Karpas-422 (cell line): ENCODE measurements around the gene CAMK1G. TPM values are rescaled to one million over a fixed set of nuclear protein-coding genes. Genes with fewer than 3 reads are reported as not detected.

ENCODE experiments used
- DNase-seq: peaks from one replicate; pipeline ENCODE4 v3.0.0-alpha.2; 2015
- H2AFZ ChIP-seq: fragments of 200-600 bp; sonication (generic); 2 replicates; pipeline ENCODE4 v1.6.1; 2014; ENCODE audit warnings: antibody characterized with exemption, low read length, mixed read lengths
- H3K27ac ChIP-seq: fragments of 200-600 bp; sonication (generic); 2 replicates; pipeline ENCODE4 v1.5.1; 2014; ENCODE audit warnings: mild to moderate bottlenecking, low read length, moderate library complexity
- H3K27me3 ChIP-seq: fragments of 200-600 bp; sonication (generic); 2 replicates; pipeline ENCODE4 v1.6.1; 2014; ENCODE audit warnings: low read length, mixed read lengths
- H3K36me3 ChIP-seq: fragments of 200-600 bp; sonication (generic); 2 replicates; pipeline ENCODE4 v1.6.1; 2014; ENCODE audit warnings: low read length, mixed read lengths; ENCODE audit not compliant: insufficient read depth
- H3K4me1 ChIP-seq: fragments of 200-600 bp; sonication (generic); 2 replicates; pipeline ENCODE4 v1.6.1; 2014; ENCODE audit warnings: mild to moderate bottlenecking, low read length, mixed read lengths
- H3K4me2 ChIP-seq: fragments of 200-600 bp; sonication (generic); 2 replicates; pipeline ENCODE4 v1.6.1; 2014; ENCODE audit warnings: low read length, low read depth, mild to moderate bottlenecking; ENCODE audit not compliant: poor library complexity, severe bottlenecking
- H3K4me3 ChIP-seq: fragments of 200-600 bp; sonication (generic); 2 replicates; pipeline ENCODE4 v1.5.1; 2014; ENCODE audit warnings: mild to moderate bottlenecking, antibody characterized with exemption, low read length, mixed read lengths
- H3K79me2 ChIP-seq: fragments of 200-600 bp; sonication (generic); 2 replicates; pipeline ENCODE4 v1.6.1; 2014; ENCODE audit warnings: mild to moderate bottlenecking, low read length, mixed read lengths
- H3K9ac ChIP-seq: fragments of 200-600 bp; sonication (generic); 2 replicates; pipeline ENCODE4 v1.6.0; 2014; ENCODE audit warnings: low read length
- H3K9me2 ChIP-seq: fragments of 200-600 bp; sonication (generic), shearing (Covaris generic); replicated peaks from 2 replicates; pipeline ENCODE4 v1.6.0; 2014; ENCODE audit warnings: mild to moderate bottlenecking, low read length, moderate library complexity; ENCODE audit not compliant: insufficient read depth
- H3K9me3 ChIP-seq: fragments of 300-700, 200-600 bp; sonication (generic); 2 replicates; pipeline ENCODE4 v1.6.1; 2014; ENCODE audit warnings: low read length, mixed read lengths
- H4K20me1 ChIP-seq: fragments of 200-600 bp; sonication (generic); 2 replicates; pipeline ENCODE4 v1.6.1; 2014; ENCODE audit warnings: mild to moderate bottlenecking, antibody characterized with exemption, low read length, low read depth; ENCODE audit not compliant: insufficient read depth
- total RNA-seq: library from RNA; depleted of rRNA; stranded (reverse); fragments of >200 nt; shearing (Covaris generic); gene quantifications from 2 replicates; pipeline ENCODE4 v1.2.3, GENCODE V29; 2014; ENCODE audit warnings: low replicate concordance

Gene CAMK1G
- total RNA-seq, 1 experiment from 2014 or later, result not detected

DNA sequence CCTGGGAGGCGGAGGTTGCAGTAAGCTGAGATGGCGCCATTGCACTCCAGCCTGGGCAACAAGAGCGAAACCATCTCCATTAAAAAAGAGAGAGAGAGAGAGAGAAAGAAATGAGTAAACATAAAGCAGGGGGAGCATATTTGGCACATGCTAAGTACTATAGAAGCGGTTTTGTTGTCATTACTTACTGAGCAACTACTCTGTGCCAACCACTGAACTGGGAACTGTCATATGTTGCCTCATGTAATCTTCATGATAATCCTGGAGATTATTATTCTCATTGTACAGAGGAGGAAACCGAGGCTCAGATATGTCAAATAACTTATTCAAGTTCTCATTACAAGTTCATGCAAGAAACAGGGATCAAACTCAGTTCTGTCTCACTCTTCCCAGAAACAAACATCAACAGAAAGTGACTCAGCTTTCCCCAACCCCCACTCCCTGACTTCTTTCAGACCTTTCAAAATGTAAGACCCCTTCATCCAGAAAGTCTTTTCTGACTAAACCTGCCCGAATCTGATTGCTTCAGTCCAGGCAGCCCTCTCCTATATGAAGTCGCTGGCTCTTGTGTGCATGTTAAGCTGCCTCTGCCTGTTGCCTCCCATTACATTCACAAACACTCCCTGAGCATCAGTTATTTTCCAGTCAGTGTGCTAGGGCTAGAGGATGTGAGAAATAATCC is 45.2 kb downstream of the CAMK1G start:
- H2AFZ ChIP-seq, result no peak overlapping the region
- no peak overlapping the region for H3K4me2 ChIP-seq
- H3K79me2 ChIP-seq, result no peaks in the 10 kb centered on the region
- H3K9ac ChIP-seq, result no peak overlapping the region
- peaks cover 26% of the 10 kb centered on the region for H3K4me1 ChIP-seq
- no peaks in the 10 kb centered on the region for H3K9me3 ChIP-seq
- no peaks in the 10 kb centered on the region for H3K9me2 ChIP-seq
- H3K4me3 ChIP-seq, result no peak overlapping the region
- no peaks in the 10 kb centered on the region for H3K27me3 ChIP-seq
- no peak for DNase-seq
- H4K20me1 ChIP-seq, result no peaks in the 10 kb centered on the region
- H3K36me3 ChIP-seq, result no peaks in the 10 kb centered on the region
- no peak overlapping the region for H3K27ac ChIP-seq

DNA sequence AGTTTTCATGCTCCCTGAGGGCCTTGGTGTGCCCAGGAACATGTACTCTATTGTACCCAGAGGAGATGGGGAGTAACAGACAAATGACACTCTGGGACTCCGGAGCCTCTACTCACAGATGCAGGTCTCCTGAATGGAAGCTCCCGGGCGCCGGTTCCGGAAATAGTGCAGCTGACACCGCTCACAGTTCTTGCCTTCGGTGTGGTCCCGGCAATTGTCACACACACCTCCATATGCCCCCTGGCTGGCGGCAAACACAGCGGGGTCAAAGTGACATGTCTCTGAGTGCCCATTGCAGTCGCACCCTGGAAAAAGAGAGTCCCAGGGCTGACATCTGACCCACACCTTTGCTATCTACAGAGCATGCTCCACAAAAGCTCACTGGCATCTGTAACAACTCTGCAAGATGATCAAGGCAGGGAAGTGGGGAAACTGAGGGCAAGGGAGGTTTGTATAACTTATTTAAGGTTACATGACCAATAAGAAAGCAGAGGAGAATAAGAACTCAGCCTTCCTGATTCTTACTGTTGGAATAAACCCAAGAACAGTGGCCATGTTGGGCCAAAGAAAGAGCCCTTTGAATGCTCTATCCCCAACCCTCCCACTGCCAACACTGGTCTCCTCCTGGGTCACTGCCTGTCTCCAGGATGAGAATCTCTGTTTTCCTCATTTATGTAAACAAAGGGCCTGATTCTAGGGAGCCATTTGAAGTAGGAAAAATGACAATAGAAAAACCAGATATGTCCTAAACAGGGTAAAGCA is 46.3 kb downstream of the CAMK1G start:
- no peak for DNase-seq
- Histone ChIP-seq H4K20me1 (no peaks in the 10 kb centered on the region), H3K4me3 (no peak overlapping the region)

DNA sequence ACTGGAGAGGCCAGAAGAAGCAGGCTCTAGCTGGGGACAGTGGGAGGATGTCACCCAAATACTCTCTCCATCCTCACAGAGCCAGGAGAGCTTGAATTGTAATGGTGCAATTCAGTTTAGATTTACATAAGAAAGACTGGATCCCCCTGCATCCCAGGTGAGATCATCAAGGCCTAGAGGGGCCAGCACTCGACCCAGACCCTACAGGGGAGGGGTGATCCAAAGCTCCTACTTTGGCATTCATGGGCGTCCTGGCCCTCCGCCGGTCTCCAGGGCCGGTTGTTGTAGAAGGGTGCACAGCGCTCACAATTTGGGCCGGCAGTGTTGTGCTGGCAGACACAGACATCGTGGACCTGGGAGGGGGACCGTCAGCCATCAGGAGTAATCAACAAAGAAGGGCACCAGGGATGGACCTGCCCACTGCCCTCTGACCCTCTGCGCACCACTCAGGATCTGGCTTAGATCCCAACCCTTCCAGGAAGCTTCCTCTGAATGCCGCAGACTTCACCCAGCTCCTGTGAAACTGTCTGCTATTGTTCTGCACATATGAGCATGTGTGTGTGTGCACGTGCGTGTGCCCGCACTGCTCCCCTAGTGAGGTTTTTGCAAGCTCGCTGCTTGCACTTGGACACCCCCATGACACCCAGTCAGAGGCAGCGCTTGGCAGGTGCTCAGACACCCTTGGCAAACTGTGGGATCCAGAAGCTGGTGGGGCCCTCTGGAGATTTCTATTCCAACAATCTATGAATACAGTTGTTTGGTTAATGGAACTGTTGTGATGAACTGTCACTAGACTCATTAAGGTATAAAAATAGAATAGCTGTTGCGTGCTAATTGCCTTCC is 47.1 kb downstream of the CAMK1G start:
- Histone ChIP-seq H3K79me2 (no peaks in the 10 kb centered on the region), H3K27ac (no peak overlapping the region), H3K36me3 (no peaks in the 10 kb centered on the region), H3K27me3 (no peaks in the 10 kb centered on the region), H3K9ac (no peak overlapping the region), H4K20me1 (no peaks in the 10 kb centered on the region), H3K4me3 (no peak overlapping the region), H2AFZ (no peak overlapping the region), H3K4me2 (no peak overlapping the region), H3K9me2 (no peaks in the 10 kb centered on the region), H3K4me1 (peaks cover 29% of the 10 kb centered on the region), H3K9me3 (no peaks in the 10 kb centered on the region)
- no peak for DNase-seq

More for the DNA sequence above, 46.3 kb downstream of the CAMK1G start:
- H3K27me3 ChIP-seq, result no peaks in the 10 kb centered on the region
- no peaks in the 10 kb centered on the region for H3K9me2 ChIP-seq
- peaks cover 29% of the 10 kb centered on the region for H3K4me1 ChIP-seq
- H2AFZ ChIP-seq, result no peak overlapping the region
- no peak overlapping the region for H3K27ac ChIP-seq
- H3K9me3 ChIP-seq, result no peaks in the 10 kb centered on the region
- H3K4me2 ChIP-seq, result no peak overlapping the region
- H3K9ac ChIP-seq, result no peak overlapping the region
- no peaks in the 10 kb centered on the region for H3K36me3 ChIP-seq
- no peaks in the 10 kb centered on the region for H3K79me2 ChIP-seq

DNA sequence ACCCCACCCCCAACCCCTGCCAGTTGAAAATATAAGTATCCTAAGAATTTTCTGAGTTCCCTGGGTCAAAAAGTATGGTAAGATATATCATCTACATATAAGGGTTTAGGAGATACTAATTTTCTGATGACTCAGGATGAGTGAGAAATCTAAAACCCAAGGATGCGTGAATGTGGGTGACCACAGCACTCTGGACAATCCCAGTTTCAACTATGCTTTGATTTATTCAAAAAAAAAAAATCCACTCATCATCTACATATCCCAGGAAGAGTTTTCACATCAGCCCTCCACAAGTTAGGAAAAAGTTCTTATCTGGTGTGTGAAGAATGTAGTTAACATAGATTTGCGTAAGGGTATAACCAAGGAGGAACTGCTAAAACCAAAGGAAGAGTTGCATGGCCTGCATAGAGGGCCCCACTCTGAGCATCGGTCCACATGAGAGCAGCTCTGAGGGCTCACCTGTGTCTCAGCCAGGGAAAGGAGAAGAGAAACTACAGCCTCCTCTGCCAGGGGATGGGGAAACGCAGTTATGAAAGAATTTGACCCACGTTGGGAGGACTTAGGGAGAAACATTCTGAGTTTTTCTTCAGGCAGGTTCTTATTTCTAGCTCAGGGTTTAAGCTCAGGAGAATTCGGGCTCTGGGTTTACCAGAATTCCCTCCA is 50.0 kb downstream of the CAMK1G start:
- H3K4me1 ChIP-seq, result peaks cover 29% of the 10 kb centered on the region
- no peak overlapping the region for H3K9ac ChIP-seq
- no peak overlapping the region for H3K4me3 ChIP-seq
- H3K27me3 ChIP-seq, result no peaks in the 10 kb centered on the region
- H3K36me3 ChIP-seq, result no peaks in the 10 kb centered on the region
- no peaks in the 10 kb centered on the region for H4K20me1 ChIP-seq
- peak overlapping the region; percentile 24; the same call in 1 of the 2 replicates for H3K27ac ChIP-seq
- no peaks in the 10 kb centered on the region for H3K9me2 ChIP-seq
- no peak overlapping the region for H3K4me2 ChIP-seq
- no peaks in the 10 kb centered on the region for H3K79me2 ChIP-seq
- H3K9me3 ChIP-seq, result no peaks in the 10 kb centered on the region
- H2AFZ ChIP-seq, result no peak overlapping the region
- DNase-seq, result peak; percentile 68

DNA sequence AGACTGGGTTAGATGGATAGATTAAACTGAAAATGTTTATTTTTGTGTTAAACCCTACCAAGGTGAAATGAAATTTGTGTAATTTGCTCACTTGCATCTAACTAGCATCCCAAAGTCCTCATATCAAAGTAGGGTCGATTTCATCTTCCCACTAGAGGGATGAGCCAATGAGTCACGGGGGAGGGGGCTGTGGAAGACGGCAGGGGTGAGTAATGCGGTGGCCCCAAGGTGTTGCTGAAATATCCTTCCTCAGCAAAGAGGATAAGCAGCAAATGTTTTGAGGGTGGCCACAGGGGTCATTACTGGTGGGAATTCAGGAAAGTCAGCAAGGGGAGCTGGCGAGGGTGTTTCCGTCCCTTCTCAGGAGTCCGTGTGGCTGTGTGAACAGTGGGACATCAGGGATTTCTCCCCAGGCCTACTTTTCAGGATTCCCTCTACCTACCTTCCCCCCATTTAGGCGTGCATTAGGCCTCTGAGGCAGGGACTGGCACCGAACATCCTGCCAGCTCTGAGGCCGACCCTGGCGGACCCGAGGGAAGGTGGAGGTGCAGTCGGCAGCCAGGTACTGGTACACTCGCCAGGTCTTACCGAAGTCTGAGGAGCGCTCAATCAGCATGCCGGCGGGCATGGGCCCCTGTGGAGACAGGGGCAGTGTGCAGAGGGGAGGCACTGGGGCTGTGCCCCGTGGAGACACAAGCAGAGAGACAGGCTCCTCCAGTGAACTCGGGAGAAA is 50.7 kb downstream of the CAMK1G start:
- Histone ChIP-seq H3K4me1 (peaks cover 29% of the 10 kb centered on the region), H3K4me2 (no peak overlapping the region), H3K9me2 (no peaks in the 10 kb centered on the region), H3K27me3 (no peaks in the 10 kb centered on the region), H3K27ac (peak overlapping the region; percentile 24; the same call in 1 of the 2 replicates), H2AFZ (no peak overlapping the region), H3K36me3 (no peaks in the 10 kb centered on the region), H3K4me3 (no peak overlapping the region), H3K79me2 (no peaks in the 10 kb centered on the region), H3K9me3 (no peaks in the 10 kb centered on the region), H3K9ac (no peak overlapping the region), H4K20me1 (no peaks in the 10 kb centered on the region)
- no peak for DNase-seq

DNA sequence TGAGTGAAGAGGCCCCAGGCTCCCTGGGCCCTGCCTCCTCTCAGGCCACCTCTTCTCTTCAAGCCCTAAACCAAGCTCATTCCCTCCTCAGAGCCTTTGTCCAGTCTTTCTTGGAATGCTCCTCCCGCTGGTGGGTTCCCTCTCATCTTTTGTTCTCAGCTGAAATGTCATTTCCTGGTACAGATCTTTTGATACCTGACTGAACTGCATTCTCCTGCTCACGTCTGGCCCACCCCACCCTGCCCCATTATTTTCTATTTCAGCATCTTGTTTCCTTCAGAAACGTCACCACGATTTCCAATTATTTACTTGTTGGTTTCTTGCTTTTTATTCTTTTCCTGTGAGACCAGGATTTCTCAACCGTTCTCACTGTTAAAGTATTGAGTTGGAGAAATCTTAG is 52.3 kb downstream of the CAMK1G start:
- Histone ChIP-seq H3K79me2 (no peaks in the 10 kb centered on the region), H4K20me1 (no peaks in the 10 kb centered on the region), H3K9me2 (no peaks in the 10 kb centered on the region), H3K27me3 (no peaks in the 10 kb centered on the region), H3K36me3 (no peaks in the 10 kb centered on the region), H2AFZ (no peak overlapping the region), H3K4me2 (no peak overlapping the region), H3K4me3 (no peak overlapping the region), H3K4me1 (peaks cover 29% of the 10 kb centered on the region), H3K9me3 (no peaks in the 10 kb centered on the region), H3K27ac (no peak overlapping the region), H3K9ac (no peak overlapping the region)
- DNase-seq, result no peak

DNA sequence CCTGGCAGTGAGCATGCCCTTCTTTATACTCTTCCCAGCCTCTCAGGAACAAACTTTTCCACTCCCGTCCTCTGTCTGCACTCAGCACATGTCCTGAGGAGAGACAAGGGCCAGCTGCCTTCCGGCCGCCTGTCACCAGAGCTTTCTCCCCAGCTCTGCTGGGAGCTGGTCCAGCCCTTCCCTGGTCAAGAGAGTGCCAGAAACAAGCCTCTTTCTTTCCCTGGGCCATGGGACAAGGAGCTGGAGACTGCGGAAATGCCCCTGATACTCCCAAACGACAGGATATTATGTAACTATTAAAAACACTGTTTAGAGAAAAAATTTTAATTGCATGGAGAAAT is 58.3 kb downstream of the CAMK1G start:
- no peaks in the 10 kb centered on the region for H3K9me3 ChIP-seq
- H3K4me1 ChIP-seq, result no peaks in the 10 kb centered on the region
- no peaks in the 10 kb centered on the region for H3K79me2 ChIP-seq
- H4K20me1 ChIP-seq, result no peaks in the 10 kb centered on the region
- DNase-seq, result no peak
- H2AFZ ChIP-seq, result no peak overlapping the region
- no peak overlapping the region for H3K4me3 ChIP-seq
- H3K27me3 ChIP-seq, result no peaks in the 10 kb centered on the region
- no peaks in the 10 kb centered on the region for H3K9me2 ChIP-seq
- H3K4me2 ChIP-seq, result no peak overlapping the region
- H3K9ac ChIP-seq, result no peak overlapping the region
- no peaks in the 10 kb centered on the region for H3K36me3 ChIP-seq
- H3K27ac ChIP-seq, result no peak overlapping the region
